HG03520 (cell line): ENCODE measurements around the gene PUDP.

Source experiments
- ATAC-seq: cut with Tn5 transposase; IDR thresholded peaks from one replicate; pipeline ENCODE4 v1.9.1; 2021; ENCODE audit warnings: mild to moderate bottlenecking, moderate library complexity; ENCODE audit not compliant: unreplicated experiment

PUDP gene

DNA sequence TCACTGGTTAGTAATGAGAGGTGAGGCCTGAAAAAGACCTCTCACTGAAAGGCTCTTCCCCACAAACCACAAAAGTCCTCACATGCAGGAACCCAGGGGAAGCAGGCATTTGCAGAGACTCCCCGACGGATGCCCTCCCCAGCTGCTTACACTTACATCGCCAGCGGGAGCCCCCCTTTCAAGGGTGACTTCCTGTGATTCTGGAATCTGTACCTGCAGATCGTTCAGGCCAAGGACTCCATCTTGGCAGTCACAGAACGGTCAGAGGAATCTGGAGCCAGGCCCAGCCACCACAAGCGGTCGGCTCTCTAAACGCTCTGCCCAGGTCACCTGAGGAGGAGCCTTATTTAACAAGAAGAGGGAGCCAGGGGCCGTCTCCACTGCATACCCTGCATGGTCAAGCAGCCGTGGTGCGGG, 71.7 kb downstream of the PUDP start:
- no peak for ATAC-seq

DNA sequence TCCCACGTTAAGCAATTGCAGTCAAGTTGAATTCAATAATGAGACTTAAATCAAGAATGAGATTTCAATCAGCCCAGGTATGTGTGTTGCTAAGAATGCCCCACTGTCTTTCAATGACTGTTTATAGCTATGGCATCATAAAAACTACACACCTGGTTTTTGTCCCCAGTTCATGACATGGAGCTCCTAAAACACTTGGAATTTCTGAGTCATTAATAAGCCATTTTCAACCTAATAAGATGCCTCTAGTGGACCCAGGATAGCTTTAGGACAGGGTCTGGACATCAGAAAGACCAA, 73.1 kb downstream of the PUDP start:
- no peak for ATAC-seq

DNA sequence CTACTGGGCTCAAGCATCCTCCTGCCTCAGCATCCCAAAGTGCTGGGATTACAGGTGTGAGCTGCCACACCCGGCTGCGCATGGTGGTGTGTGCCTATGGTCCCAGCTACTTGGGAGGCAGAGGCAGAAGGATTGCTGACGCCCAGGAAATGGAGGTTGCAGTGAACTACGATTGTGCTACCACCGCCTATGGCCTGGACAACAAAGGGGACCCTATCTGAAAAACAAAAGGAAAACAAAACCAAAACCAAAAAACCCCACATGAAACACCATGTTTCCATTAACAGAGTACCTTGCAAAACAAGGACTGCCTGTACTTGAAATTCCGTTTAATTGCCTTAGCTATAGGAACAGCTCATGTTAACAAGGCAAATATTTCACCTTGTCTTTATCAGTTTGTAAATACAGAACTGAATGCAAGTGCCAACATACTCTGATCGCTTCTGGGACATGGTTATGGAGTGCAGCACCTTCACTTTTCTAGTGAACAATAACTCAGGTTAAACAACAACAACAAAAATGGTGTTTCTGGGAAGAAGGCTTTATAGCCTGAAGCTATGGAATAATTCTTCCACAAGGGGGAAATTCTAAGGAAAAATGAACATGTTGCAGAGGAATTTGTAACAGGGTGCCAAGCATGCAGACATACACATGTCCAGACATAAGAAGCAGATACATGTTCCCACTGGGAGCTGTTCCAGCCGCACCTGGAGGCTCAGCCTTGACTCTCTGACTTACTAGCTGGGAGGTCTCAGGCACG, 73.6 kb downstream of the PUDP start:
- no peak for ATAC-seq

DNA sequence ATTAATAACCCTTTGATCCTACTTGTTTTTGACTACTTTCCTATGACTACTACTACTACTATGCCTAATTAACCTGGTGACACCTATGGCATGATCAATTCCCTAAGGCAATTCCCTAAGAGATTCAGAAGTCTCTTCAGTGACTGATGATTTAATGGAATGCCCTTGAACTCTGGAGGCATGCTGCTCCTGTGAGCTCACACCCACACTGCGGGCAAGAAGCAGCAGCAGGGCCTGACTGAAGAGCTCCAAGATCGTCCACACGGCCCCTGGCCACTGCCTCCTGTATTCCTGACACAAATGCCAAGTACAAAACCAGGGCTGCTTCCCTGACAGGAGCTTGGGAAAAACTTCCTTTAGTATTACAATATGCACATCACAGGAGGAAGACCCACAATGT, 74.6 kb downstream of the PUDP start:
- no peak for ATAC-seq

DNA sequence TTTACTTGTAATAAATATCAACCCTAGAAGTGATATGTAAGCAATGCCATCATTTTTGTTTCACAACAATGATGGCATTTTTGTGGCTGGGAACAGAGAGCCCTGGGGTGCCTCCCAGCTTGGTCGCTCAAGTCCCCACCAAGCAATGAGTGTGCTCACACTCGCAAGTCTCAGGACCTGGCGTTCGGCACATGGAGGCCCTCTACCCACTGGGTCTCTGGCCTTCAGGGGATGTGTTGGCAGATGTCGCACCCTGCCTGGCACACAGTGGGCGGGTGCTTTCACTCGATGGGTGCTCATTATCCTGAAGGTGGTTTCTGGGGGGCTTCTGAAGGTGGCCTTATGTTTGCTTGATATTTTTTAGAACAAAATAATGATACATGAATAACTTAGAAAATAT, 75.1 kb downstream of the PUDP start:
- ATAC-seq = no peak

DNA sequence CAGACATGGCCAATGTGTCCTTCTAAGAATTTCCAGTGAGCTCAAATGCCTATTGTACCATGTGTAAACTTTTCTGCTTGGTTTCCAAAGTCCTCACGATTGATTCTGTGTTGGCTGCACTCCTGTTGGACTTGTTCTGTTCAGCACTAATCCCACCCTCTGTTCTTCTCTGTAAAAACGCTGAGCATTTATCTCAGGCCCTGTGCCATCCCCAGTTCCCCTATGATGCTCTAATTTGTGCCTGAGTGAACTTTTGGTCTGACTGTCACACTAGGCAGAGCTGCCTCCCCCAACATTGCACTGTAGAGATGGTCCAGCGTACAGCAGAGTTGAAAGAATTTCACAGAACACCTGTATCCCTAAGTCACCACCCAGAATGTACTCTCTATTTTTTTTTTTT, 76.6 kb downstream of the PUDP start:
- no peak for ATAC-seq

DNA sequence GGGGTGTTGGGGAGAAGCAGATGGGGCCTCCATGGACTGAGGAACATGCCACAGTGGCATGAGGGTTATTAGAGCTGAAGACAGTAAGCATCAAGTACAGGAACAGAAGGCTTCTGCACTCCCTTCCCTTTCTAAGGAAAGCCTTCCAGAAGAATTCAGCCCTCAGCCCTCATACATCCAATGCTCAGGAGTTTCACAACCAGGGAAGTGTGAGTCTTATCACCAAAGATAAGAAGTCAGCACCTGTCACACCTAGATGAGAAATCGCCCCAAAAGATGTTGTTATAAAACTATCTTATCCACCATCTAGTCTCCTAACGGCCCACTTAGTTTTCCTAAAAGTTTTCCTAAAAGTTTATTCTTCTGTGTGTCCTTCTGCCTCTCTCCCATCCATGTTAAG, 78.4 kb downstream of the PUDP start:
- ATAC-seq = no peak

DNA sequence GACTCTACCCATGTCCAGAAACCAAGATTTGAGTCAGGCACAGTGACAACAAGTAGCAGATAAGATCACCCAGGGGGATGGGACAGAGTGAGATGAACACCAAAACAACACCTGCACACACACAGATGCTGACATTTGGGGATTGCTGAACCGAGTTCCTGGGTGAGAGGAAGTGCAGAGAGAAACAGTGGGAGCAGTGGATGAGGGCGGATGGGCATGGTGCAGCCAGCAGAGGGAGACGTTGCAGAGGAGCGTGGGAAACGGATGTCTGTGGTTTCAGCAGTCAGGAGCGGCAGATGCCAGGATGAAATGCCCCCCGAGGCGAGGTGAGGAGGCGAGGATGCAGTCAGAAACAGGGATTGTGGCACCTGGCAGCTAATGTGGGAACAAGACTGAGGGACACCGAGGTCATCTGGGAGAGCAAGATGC, 79.0 kb downstream of the PUDP start:
- no peak for ATAC-seq

DNA sequence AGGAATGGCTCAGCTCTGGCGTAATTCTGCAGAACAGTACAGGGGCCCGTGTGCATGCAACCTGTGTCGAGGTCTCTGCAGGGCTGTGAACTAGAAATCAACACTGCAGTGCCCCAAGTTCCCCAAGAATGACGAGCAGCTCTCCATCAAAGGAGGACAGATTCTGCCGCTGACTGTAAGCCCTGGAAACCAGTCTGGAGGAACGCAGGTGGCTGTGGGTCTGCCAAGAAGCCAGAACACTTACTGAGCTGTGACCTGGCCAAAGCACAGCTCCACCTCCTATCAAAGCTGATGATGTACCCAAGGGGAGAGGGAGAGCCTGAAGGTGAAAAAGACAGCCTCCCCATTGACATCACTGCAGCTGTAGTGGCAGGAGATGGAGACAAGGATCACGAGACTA, 80.7 kb downstream of the PUDP start:
- no peak for ATAC-seq

DNA sequence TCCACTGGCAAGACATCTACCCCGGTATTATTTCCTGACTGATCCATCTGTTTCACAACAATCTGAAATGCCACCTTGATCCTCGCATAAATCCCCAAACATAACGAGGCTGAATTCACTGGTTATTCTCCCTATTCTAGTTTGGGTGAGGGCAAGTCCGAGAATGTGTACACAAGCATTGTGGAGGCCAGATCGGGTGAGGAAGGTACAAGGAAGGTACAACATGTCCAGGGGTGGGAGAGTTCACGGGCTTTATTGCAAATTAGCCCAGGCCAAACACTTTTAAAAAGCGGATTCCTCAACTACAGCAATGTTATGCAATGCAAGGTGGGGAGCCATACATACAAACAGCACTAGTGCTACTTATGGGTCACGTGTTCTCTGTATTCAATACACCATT, 82.5 kb downstream of the PUDP start:
- no peak for ATAC-seq

DNA sequence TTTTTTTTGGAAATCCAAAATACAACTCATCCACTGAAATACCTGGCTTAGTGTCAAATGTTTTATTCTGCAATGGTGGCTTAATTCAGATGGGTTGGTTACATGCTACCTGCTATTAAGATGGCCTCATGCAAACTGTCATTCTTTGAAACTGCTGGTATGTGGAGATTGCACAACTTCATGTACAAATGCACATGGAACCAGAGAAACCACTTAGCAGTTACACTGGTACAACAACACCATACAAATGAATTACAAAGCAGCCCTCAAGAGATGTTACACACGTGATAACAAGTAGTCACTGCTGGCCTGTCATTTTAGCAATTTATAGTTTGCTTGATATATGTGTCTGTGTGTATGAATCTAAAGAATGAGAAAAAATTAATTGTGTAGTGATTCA, 85.0 kb downstream of the PUDP start:
- ATAC-seq = no peak

DNA sequence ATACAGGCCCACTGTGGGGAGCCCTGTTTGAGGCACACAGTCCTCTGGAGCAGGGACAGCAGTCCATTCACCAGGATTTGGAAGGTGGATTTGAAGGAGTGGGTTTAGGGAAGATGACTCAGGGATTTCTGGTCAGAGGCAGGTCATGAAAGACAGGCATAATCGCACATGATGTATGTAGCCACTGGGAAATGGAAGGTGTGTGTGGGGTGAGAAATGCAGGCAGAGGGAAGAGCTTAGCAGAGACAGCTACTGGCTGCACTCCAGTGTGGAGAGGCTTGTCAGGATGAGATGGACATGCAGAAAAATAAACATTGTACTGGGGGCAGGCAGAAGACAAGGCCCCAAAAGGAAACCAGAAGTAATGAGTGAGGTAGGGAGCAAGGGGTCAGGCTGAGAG, 85.7 kb downstream of the PUDP start:
- ATAC-seq = no peak

DNA sequence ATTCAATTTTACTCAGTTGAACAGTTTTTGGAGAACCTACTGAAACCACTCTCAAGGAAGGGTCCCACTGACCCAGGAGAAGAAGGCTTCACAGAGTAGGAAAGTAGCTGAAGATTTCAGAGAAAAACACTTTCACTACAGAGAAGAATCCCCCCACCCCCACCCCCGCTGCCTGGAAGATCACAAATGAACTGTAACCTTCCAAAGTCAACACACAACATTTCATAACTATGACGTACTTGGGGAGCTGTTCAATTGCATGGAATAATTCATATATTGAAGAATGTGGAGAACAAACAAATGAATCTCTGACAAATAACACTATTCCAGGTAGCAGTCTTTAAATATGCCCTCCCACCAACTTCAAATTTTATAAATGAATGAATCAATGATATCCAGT, 86.5 kb downstream of the PUDP start:
- no peak for ATAC-seq

DNA sequence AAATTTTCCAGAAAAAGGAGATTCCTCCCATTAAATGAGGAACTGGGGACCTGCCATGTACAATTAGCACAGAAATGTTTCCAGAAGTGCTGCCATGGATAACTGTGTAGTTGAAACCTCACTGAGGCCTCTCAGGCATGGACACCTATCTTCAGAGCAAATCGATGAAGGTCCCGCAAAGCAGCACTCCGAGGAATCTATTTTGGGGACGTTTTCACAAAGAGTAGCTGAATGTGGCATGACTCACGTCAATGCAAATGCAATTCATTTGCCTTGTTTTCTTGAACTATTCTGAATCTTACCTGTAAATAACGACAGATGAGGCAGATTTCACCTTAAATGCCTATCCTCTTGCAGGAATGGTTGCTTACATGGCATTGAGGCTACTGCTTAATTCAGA, 87.5 kb downstream of the PUDP start:
- ATAC-seq = no peak

DNA sequence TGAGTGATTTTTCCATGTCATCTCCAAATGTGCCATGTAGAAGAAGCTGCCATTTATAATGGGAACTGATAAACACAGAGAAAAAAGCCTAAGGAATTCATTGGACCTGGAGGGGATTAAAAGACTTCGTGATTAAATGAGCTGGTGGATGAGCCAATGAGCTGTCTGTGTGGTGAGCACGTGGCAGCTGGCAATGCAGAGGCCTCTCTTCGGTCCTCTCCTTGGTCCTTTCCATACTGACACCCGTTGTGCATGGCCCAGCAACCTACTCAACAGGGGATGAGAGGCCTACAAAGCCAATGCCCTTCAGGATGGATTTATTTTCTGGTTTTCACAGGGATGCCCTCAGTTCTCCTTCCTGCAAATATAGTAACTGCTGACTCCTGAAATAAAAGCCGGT, 88.1 kb downstream of the PUDP start:
- no peak for ATAC-seq

DNA sequence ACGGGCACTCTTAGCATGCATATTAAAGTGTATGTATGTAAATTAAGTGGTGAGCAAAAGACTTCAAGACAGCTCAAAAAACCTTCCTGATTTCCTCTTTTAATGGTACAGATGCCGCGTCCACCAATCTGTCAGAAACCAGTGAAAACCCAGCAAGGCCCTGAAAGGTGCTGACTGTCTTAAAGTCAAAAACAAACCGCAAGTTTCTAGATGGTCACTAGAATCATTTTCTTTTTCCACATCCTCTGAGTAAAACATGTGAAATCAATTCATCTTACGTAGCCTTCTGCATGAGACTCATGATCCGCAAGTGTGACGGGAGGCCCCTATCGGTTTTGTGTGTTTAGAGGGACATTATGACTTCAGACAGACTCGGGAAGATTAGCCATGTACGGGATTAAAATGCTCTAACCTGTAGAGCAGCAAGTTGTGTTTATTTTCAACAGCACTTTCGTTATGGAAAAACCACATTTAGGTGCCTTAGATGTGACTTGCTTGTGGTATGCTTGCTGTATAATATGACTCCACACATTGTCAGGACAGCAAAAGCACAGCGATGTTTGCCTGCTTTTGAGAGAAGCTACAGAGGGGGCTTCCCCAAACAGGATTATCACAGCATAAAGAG, 88.6 kb downstream of the PUDP start:
- ATAC-seq = peak; percentile 91

DNA sequence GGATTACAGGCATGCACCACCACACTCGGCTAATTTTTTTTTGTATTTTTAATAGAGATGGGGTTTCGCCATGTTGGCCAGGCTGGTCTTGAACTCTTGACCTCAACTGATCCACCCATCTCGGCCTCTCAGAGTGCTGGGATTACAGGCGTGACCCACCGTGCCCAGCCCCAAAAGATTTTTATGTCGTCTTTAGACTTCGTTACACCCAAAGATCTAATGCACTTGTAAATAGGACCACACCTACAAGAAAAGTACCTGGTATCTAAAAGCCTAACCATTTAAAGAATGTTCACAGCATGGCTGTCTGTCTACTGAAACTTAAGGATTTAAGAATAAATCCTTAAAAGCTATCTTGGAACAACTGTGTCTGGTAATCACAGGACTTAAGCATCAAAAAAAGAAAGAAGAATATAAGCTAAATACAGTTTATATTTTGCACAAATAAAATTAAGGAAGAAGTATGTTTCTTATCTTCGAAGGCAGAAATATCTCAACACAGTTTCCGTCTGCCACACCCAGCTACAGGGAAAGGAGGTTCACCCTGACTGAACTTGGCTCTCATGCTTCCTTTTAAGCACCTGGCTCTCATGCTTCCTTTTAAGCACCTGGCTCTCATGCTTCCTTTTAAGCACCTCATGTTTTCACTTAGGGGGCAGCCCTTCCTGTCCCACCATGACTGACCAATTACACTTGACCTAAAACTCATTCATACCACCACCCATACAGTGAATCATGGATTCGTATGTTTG, 92.4 kb downstream of the PUDP start:
- ATAC-seq = no peak

DNA sequence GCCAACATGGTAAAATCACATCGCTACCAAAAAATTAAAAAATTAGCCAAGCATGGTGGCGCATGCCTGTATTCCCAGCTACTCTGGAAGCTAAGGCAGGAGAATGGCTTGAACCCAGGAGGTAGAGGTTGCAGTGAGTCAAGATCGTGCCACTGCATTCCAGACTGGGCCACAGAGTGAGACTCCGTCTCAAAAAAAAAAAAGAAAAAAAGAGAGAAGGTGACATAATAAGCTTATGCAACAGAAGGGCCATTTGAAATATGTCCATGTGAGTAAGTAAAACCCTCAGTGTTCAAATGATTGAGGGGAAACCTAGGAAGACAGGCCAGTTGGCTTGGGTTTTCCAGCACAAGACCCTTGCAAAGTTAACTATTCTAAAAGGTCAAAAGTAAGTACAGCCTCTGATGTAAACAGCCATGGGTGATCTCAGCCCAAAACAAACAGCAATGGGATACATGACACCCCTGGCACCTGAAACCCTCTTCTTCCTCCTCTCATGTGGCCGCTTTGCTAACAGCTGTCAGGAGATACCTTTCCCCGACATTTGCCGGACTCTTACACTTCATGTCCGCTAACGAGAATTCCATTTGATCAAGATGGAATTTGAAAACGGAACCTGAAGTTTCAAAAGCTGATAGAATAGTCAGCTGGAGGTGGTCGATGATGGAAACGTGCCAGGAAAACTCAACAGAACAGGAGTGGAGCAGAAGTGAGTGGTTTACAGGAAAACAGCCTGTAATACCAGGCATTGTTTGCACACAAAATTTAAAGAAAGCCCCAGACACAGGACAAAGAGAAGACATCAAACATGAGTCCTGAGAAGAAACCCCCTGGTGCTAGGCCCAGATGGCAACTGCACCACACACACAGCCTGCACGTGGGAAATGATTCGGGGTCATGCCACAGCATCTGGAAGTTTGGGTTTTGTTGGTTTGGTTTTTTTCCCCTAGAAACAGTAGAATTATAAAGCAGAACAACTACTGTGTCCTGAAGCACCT, 93.4 kb downstream of the PUDP start:
- no peak for ATAC-seq

DNA sequence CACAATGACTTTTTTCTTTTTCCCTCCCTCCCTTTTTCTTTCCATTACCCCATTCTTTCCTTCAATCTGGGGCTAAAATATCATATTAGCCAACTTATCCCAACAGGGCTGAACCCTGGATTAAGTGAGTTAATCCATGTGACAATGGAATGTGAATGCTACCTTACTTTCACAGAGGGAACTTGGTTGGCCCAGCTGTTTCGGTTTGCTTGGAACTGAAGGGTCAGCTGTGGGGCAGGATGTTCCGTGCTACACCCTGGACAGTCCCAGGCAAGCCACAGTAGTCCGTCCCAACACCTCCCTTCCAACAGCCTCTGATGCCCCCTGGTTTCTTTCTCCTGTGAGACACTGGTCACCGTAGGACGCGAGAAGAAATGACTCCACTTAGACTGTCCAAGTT, 95.4 kb downstream of the PUDP start:
- no peak for ATAC-seq

DNA sequence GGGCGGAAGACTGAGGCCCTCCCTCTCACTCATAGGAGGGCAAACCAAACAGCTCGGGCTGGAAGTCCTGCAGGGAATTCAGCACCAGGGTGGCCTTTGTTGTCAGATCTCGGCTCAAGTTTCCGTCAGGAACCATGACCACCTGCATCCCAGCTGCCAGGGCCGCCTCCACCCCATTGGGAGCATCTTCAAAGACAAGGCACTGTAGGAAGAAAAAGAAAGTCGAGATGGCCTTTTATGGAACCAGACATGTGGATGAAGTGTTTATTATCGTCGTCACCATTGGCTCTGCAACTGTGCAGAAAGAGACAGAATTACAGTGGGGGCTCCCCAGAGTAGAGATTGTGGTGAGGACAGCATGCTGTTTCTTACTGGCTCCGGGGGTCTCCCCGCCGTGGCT, 97.7 kb downstream of the PUDP start:
- ATAC-seq = no peak

DNA sequence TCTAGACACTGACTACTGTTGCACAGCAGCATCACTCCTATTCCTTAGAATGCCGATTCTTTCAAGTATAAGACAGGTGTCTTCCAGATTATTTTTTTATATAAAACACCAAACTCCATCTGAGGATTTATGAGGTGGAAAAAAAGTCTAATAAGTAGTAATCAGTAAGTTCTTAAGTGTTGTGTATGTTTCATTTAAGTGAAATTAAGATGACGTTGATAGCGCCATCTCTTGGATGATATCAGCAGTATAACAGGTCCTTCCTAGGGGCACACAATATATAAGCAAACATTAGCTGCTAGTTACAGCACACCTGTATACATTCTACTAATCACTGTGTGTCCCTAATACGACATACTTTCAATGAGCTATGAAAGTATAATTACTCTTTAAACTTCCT, 100.0 kb downstream of the PUDP start:
- ATAC-seq = no peak
